IMR-90 (cell line): Measurements from ENCODE around the gene RPLP1. TPM values are rescaled to one million over a fixed set of nuclear protein-coding genes. Genes with fewer than 3 reads are reported as not detected.

Source experiments
- ATAC-seq: fragments of 200-7000 bp; cut with Tn5 transposase; 2 replicates; pipeline ENCODE4 v1.9.1; 2020; ENCODE audit warnings: low read depth, mild to moderate bottlenecking, moderate library complexity
- BruUV-seq: library from RNA; stranded (reverse); fragments of 400-500 nt; replicated peaks from 2 replicates; lab custom pipeline; 2021; lab: Mats Ljungman, UMichigan
- CTCF ChIA-PET: fragments of 300-600 bp; formaldehyde crosslinking; extraction: SDS; loops from one replicate; lab custom pipeline; 2021; ENCODE audit warnings: antibody characterized with exemption; lab: Yijun Ruan, JAX
- POLR2A ChIA-PET: fragments of 300-600 bp; sonication (Branson Sonifier 250); formaldehyde crosslinking; loops from one replicate; lab custom pipeline; 2022; ENCODE audit warnings: antibody characterized with exemption; ENCODE audit not compliant: unreplicated experiment; lab: Charles Lee
- DNase-seq: peaks from one replicate; pipeline ENCODE4 v3.0.0; 2013
- H2AFZ ChIP-seq: replicated peaks from 2 replicates; pipeline ENCODE3; 2013; ENCODE audit warnings: low read length, mild to moderate bottlenecking; ENCODE audit not compliant: poor library complexity
- H2AK5ac ChIP-seq: 2 replicates; pipeline ENCODE4 v1.6.1; 2013; ENCODE audit warnings: low read depth, low read length, inconsistent platforms
- H2AK9ac ChIP-seq: replicated peaks from 2 replicates; pipeline ENCODE3; 2013; ENCODE audit warnings: mild to moderate bottlenecking, low read depth, low read length, moderate library complexity; ENCODE audit not compliant: poor library complexity
- H2BK120ac ChIP-seq: 2 replicates; pipeline ENCODE4 v1.6.1; 2013; ENCODE audit warnings: low read depth, low read length, inconsistent platforms
- H2BK15ac ChIP-seq: 3 replicates; pipeline ENCODE4 v1.6.1; 2013; ENCODE audit warnings: low read depth, low read length, inconsistent platforms
- H2BK20ac ChIP-seq: 2 replicates; pipeline ENCODE4 v1.6.1; 2013; ENCODE audit warnings: low read depth, mild to moderate bottlenecking, inconsistent platforms, low read length, moderate library complexity
- H2BK5ac ChIP-seq: 2 replicates; pipeline ENCODE4 v1.6.1; 2013; ENCODE audit warnings: mild to moderate bottlenecking, low read depth, low read length, inconsistent platforms; ENCODE audit not compliant: poor library complexity, severe bottlenecking
- H3K14ac ChIP-seq: replicated peaks from 2 replicates; pipeline ENCODE4 v1.6.1; 2013; ENCODE audit warnings: low read depth, low read length, inconsistent platforms
- H3K18ac ChIP-seq: 2 replicates; pipeline ENCODE4 v1.6.1; 2013; ENCODE audit warnings: low read depth, low read length, control low read depth
- H3K23ac ChIP-seq: 2 replicates; pipeline ENCODE4 v1.6.1; 2013; ENCODE audit warnings: low read depth, low read length, inconsistent platforms
- H3K27ac ChIP-seq: 2 replicates; pipeline ENCODE4 v1.5.1; 2013; ENCODE audit warnings: mild to moderate bottlenecking, control low read depth, low read length; ENCODE audit not compliant: insufficient read depth
- H3K27me3 ChIP-seq: 2 replicates; pipeline ENCODE4 v1.6.1; 2013; ENCODE audit warnings: low read length; ENCODE audit not compliant: control insufficient read depth, insufficient read depth
- H3K36me3 ChIP-seq: 2 replicates; pipeline ENCODE4 v1.6.1; 2013; ENCODE audit warnings: low read length, mixed read lengths; ENCODE audit not compliant: control insufficient read depth, insufficient read depth
- H3K4ac ChIP-seq: 2 replicates; pipeline ENCODE4 v1.6.1; 2013; ENCODE audit warnings: low read depth, low read length, inconsistent platforms
- H3K4me1 ChIP-seq: 2 replicates; pipeline ENCODE4 v1.6.1; 2013; ENCODE audit warnings: low read length, mixed read lengths; ENCODE audit not compliant: control insufficient read depth, insufficient read depth
- H3K4me2 ChIP-seq: 2 replicates; pipeline ENCODE4 v1.6.1; 2013; ENCODE audit warnings: low read depth, mild to moderate bottlenecking, control low read depth, low read length, moderate library complexity
- H3K4me3 ChIP-seq: 2 replicates; pipeline ENCODE4 v1.5.1; 2013; ENCODE audit warnings: low read depth, mild to moderate bottlenecking, control low read depth, low read length, moderate library complexity; ENCODE audit not compliant: insufficient read depth
- H3K56ac ChIP-seq: 2 replicates; pipeline ENCODE4 v1.6.1; 2013; ENCODE audit warnings: low read length, inconsistent platforms; ENCODE audit not compliant: insufficient read depth; ENCODE audit errors: extremely low read depth
- H3K79me1 ChIP-seq, 2 experiments: 2 replicates each; pipeline ENCODE4 v1.6.1; 2013; ENCODE audit warnings: low read length in 2 of 2, inconsistent platforms in 1 of 2, low read depth in 1 of 2
- H3K9ac ChIP-seq: 2 replicates; pipeline ENCODE4 v1.6.1; 2013; ENCODE audit warnings: low read depth, low read length, control low read depth
- H3K9me1 ChIP-seq: 2 replicates; pipeline ENCODE4 v1.6.1; 2013; ENCODE audit warnings: low read length, inconsistent platforms; ENCODE audit not compliant: insufficient read depth
- H3K9me3 ChIP-seq: 2 replicates; pipeline ENCODE4 v1.6.1; 2013; ENCODE audit warnings: low read length; ENCODE audit not compliant: control insufficient read depth, insufficient read depth
- H4K20me1 ChIP-seq: 2 replicates; pipeline ENCODE4 v1.6.1; 2013; ENCODE audit warnings: low read length, inconsistent platforms; ENCODE audit not compliant: insufficient read depth
- H4K5ac ChIP-seq: 2 replicates; pipeline ENCODE4 v1.6.1; 2013; ENCODE audit warnings: mild to moderate bottlenecking, low read depth, low read length, control low read depth
- H4K8ac ChIP-seq, 2 experiments: 2 replicates each; pipeline ENCODE4 v1.6.1; 2013; ENCODE audit warnings: low read depth in 2 of 2, low read length in 2 of 2, control low read depth in 1 of 2, inconsistent platforms in 1 of 2
- H4K91ac ChIP-seq: 2 replicates; pipeline ENCODE4 v1.6.1; 2013; ENCODE audit warnings: low read depth, low read length, inconsistent platforms; ENCODE audit not compliant: insufficient read depth
- BHLHE40 ChIP-seq: fragments of 150-350 bp; IDR thresholded peaks from 2 replicates; pipeline ENCODE4 v1.6.1; 2016; ENCODE audit warnings: mild to moderate bottlenecking, low read depth, low read length
- CEBPB ChIP-seq: IDR thresholded peaks from 2 replicates; pipeline ENCODE4 v1.6.1; 2012; ENCODE audit warnings: low read depth, low read length, improper control_type of control experiment
- CHD1 ChIP-seq: IDR thresholded peaks from 2 replicates; pipeline ENCODE4 v1.6.1; 2012; ENCODE audit warnings: low read depth, low read length, improper control_type of control experiment
- CTCF ChIP-seq: conservative IDR thresholded peaks from 2 replicates; pipeline ENCODE4 v1.5.1; 2012; ENCODE audit warnings: mild to moderate bottlenecking, low read depth, low read length, improper control_type of control experiment
- ELK1 ChIP-seq: fragments of 150-350 bp; IDR thresholded peaks from 2 replicates; pipeline ENCODE4 v1.6.1; 2016; ENCODE audit warnings: low read depth, mild to moderate bottlenecking, low read length, moderate library complexity, borderline replicate concordance
- FOS ChIP-seq: fragments of 150-350 bp; IDR thresholded peaks from 2 replicates; pipeline ENCODE4 v1.6.1; 2016; ENCODE audit warnings: low read depth, low read length
- MAZ ChIP-seq: IDR thresholded peaks from 2 replicates; pipeline ENCODE4 v1.6.1; 2012; ENCODE audit warnings: low read depth, mild to moderate bottlenecking, low read length, improper control_type of control experiment, moderate library complexity, borderline replicate concordance
- MXI1 ChIP-seq: IDR thresholded peaks from 2 replicates; pipeline ENCODE4 v1.6.1; 2012; ENCODE audit warnings: low read depth, mild to moderate bottlenecking, low read length, moderate library complexity, borderline replicate concordance
- NFE2L2 ChIP-seq: fragments of 150-350 bp; IDR thresholded peaks from 2 replicates; pipeline ENCODE4 v1.6.1; 2016; ENCODE audit warnings: low read depth, mild to moderate bottlenecking, low read length
- POLR2A ChIP-seq: IDR thresholded peaks from 2 replicates; pipeline ENCODE4 v1.6.1; 2012; ENCODE audit warnings: mild to moderate bottlenecking, low read depth, low read length
- RAD21 ChIP-seq: IDR thresholded peaks from 2 replicates; pipeline ENCODE4 v1.6.1; 2012; ENCODE audit warnings: low read length, improper control_type of control experiment
- RCOR1 ChIP-seq: IDR thresholded peaks from 2 replicates; pipeline ENCODE4 v1.6.1; 2012; ENCODE audit warnings: mild to moderate bottlenecking, low read length, improper control_type of control experiment; ENCODE audit not compliant: insufficient replicate concordance
- RFX5 ChIP-seq: IDR thresholded peaks from 2 replicates; pipeline ENCODE4 v1.8.0; 2012; ENCODE audit warnings: low read depth, mild to moderate bottlenecking, low read length, moderate library complexity
- SMC3 ChIP-seq: fragments of 150-350 bp; IDR thresholded peaks from 2 replicates; pipeline ENCODE4 v1.6.1; 2016; ENCODE audit warnings: low read depth, mild to moderate bottlenecking, antibody characterized with exemption, low read length, moderate library complexity
- WGBS, 2 experiments: methylation state at CpG; one replicate each; pipeline versions ENCODE4 v1.1.5 to v1.1.7; 2013; ENCODE audit warnings: missing lambda C conversion rate in 2 of 2; ENCODE audit not compliant: insufficient read length in 1 of 2; ENCODE audit errors: extremely low coverage in 2 of 2; 5-methylcytosine and 5-hydroxymethylcytosine counted together
- dilution Hi-C: fragments of 300-500 bp; cut with HindIII; formaldehyde crosslinking; loops from one replicate; pipeline ENCODE4 v1.14.3; 2018; ENCODE audit warnings: low sequenced_read_pairs; ENCODE audit not compliant: unreplicated experiment
- in situ Hi-C: fragments of 300-500 bp; cut with MboI; formaldehyde crosslinking; loops from 3 replicates; pipeline ENCODE4 v1.14.3; 2019; ENCODE audit warnings: low sequenced_read_pairs, inconsistent platforms, mixed read lengths
- intact Hi-C: fragments of 100-400 bp; cut with micrococcal nuclease; formaldehyde crosslinking; loops from 2 replicates; pipeline ENCODE4 v1.10.0; 2022
- polyA plus RNA-seq, 3 experiments: library from polyadenylated mRNA; depleted of rRNA; stranded (reverse); fragments of >200 nt; gene quantifications; 2 replicates each; pipeline ENCODE4 v1.2.3, GENCODE V29; 2012; ENCODE audit warnings: low replicate concordance in 1 of 3
- total RNA-seq: library from RNA; depleted of rRNA; stranded (reverse); fragments of >200 nt; gene quantifications from 2 replicates; pipeline ENCODE4 v1.2.3, GENCODE V29; 2012
- TF ChIP-seq, protein P1 (sequence below): fragments of 150-350 bp; IDR thresholded peaks from 2 replicates; pipeline ENCODE4 v1.6.1; 2017; ENCODE audit warnings: mild to moderate bottlenecking, antibody characterized with exemption, low read length, low read depth

RPLP1 gene
- total and polyA plus RNA-seq, 2 of the 4 experiments (the other 2 are of a cell fraction): 97.0 to 1,440 TPM

DNA sequence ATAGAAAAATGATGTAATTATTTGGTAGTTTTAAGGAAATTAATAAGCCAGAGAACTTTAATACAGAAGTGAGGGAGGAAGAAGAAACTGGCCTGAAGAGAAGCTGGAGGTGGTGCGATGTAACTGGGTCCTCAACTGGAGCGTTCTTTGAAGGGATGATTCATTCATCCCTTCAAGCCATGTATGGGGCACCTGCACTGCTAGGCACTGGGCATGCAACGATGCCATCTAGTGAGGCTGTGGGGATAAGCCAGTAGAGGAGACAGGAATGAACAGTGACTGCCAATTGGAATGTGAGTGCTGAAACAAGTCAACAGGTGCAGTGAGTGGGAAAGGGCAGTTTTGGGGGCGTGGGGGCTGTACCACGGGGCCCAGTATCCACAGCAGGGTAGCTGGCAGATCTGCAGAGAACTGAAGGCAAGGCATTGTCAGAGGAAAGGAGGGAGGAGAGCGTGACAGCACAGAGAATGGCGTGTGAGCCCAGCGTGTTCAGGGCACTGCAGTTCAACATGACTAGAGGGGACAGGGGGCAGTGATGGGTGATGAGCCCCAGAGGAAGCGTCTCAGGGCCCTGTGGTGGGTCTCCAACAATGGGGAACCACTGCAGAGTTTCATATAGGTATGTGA is 42.3 kb upstream of the RPLP1 start:
- Histone ChIP-seq H2BK5ac (no peak overlapping the region), H4K8ac (no peak overlapping the region), H3K9me1 (peaks cover 14% of the 10 kb centered on the region), H3K4me2 (no peak overlapping the region), H4K5ac (no peak overlapping the region), H3K18ac (no peak overlapping the region), H2AK9ac (peak overlapping the region; percentile 2), H3K23ac (no peak overlapping the region), H3K27me3 (no peaks in the 10 kb centered on the region), H3K27ac (no peak overlapping the region), H4K20me1 (peaks cover 39% of the 10 kb centered on the region), H3K14ac (no peak overlapping the region), H4K91ac (no peak overlapping the region), H3K36me3 (no peaks in the 10 kb centered on the region), H3K4ac (no peak overlapping the region), H3K4me1 (peaks cover 9% of the 10 kb centered on the region), H2BK120ac (no peak overlapping the region), H2AFZ (no peak overlapping the region), H2AK5ac (0 out of 2 replicates have a peak overlapping the region, but pooled peaks have one; percentile 2), H3K9me3 (no peaks in the 10 kb centered on the region), H3K56ac (no peak overlapping the region), H2BK15ac (no peak overlapping the region), H3K79me1 (peaks cover 32 to 62% of the 10 kb centered on the region in 2 experiments), H2BK20ac (no peak overlapping the region), H3K9ac (no peak overlapping the region), H3K4me3 (no peak overlapping the region)
- ATAC-seq (0 out of 2 replicates have a peak, but pooled peaks have one; percentile 5), DNase-seq (peak; percentile 31)
- ChIA-PET CTCF (interaction anchor here (0.6 kb wide), 1 partner anchor 155 kb away, joined by 3 read pairs; no protein-coding TSS in a partner anchor), POLR2A (no interaction called here)
- TF ChIP-seq NFE2L2 (no peak), BHLHE40 (no peak), RAD21 (peak; percentile 58), RFX5 (no peak), SMC3 (peak; percentile 33), CHD1 (no peak), CEBPB (no peak), POLR2A (no peak), MAZ (no peak), MXI1 (no peak), FOS (no peak), RCOR1 (no peak), CTCF (peak; percentile 45), ELK1 (no peak)
- TF ChIP-seq, protein P1, sequence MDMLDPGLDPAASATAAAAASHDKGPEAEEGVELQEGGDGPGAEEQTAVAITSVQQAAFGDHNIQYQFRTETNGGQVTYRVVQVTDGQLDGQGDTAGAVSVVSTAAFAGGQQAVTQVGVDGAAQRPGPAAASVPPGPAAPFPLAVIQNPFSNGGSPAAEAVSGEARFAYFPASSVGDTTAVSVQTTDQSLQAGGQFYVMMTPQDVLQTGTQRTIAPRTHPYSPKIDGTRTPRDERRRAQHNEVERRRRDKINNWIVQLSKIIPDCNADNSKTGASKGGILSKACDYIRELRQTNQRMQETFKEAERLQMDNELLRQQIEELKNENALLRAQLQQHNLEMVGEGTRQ: no peak
- WGBS, 2 experiments: 82% methylated on average over 5 of the region's 9 CpGs; no CpG with 5 or more reads in 1 of the 2 experiments
- intact Hi-C loops: no loop called here
- dilution Hi-C loops: no loop called here
- in situ Hi-C loops: no loop called here
- no TSS peak for BruUV-seq
